NCI-H1694 treated with DMSO at 0.1 percent for 48 hours (cell line): ENCODE measurements around the gene IREB2.
A peak's percentile ranks its signal among the peaks of the same experiment; 100 is the strongest.

ENCODE experiments used
- DNase-seq: peaks from one replicate; lab custom pipeline; 2025; lab: John Stamatoyannopoulos, UW

The IREB2 gene

GRCh38 chr15:78406016-78406585 is 31.9 kb upstream of the IREB2 start:
- DNase-seq = no peak

GRCh38 chr15:78407608-78408354 is 30.2 kb upstream of the IREB2 start:
- DNase-seq = no peak

- no peak for DNase-seq
These were observed 29.7 kb upstream of the IREB2 start for GRCh38 chr15:78408355-78408640.

GRCh38 chr15:78408961-78409360 is 29.1 kb upstream of the IREB2 start:
- no peak for DNase-seq

GRCh38 chr15:78411061-78411460 is 27.0 kb upstream of the IREB2 start:
- DNase-seq = no peak

- DNase-seq = no peak
These were observed 23.3 kb upstream of the IREB2 start for GRCh38 chr15:78414621-78415250.

- peak; percentile 16 for DNase-seq
These were observed 22.7 kb upstream of the IREB2 start for GRCh38 chr15:78415284-78415683.

GRCh38 chr15:78417754-78418630 is 20.0 kb upstream of the IREB2 start:
- no peak for DNase-seq

- no peak for DNase-seq
These were observed 19.3 kb upstream of the IREB2 start for GRCh38 chr15:78418686-78419085.

GRCh38 chr15:78419367-78419766 is 18.6 kb upstream of the IREB2 start:
- no peak for DNase-seq

- DNase-seq = no peak
These were observed 17.8 kb upstream of the IREB2 start for GRCh38 chr15:78420220-78420619.

- DNase-seq = no peak
These were observed 17.2 kb upstream of the IREB2 start for GRCh38 chr15:78420766-78421165.

- no peak for DNase-seq
These were observed 16.6 kb upstream of the IREB2 start for GRCh38 chr15:78421238-78421965.

- peak; percentile 80 for DNase-seq
These were observed 15.3 kb upstream of the IREB2 start for GRCh38 chr15:78422571-78423340.

GRCh38 chr15:78424673-78425072 is 13.3 kb upstream of the IREB2 start:
- no peak for DNase-seq

- no peak for DNase-seq
These were observed 12.4 kb upstream of the IREB2 start for GRCh38 chr15:78425643-78426042.

- no peak for DNase-seq
These were observed 11.7 kb upstream of the IREB2 start for GRCh38 chr15:78426300-78426699.

- DNase-seq = no peak
These were observed 10.1 kb upstream of the IREB2 start for GRCh38 chr15:78427953-78428352.

- DNase-seq = no peak
These were observed 8.5 kb upstream of the IREB2 start for GRCh38 chr15:78429477-78429876.

GRCh38 chr15:78431955-78432354 is 6.1 kb upstream of the IREB2 start:
- no peak for DNase-seq

GRCh38 chr15:78432664-78433063 is 5.4 kb upstream of the IREB2 start:
- no peak for DNase-seq
